Activated CD8-positive, alpha-beta memory T cell treated with anti-CD3 and anti-CD28 coated beads, Interleukin-2, amount 10 ng/mL, durations not matched to agents 7 days and 5 days (primary cell): ENCODE data around the gene STAM. TPM values are rescaled to one million over a fixed set of nuclear protein-coding genes. Genes with fewer than 3 reads are reported as not detected.

Experiments
- ATAC-seq: fragments of 150-1000 bp; cut with Tn5 transposase; one replicate; pipeline ENCODE4 v1.10.0; 2021; ENCODE audit warnings: moderate library complexity
- CTCF ChIA-PET: fragments of 350-600 bp; sonication (Branson Sonifier 250); formaldehyde crosslinking; loops from one replicate; lab custom pipeline; 2021; ENCODE audit warnings: antibody characterized with exemption; lab: Charles Lee
- DNase-seq: peaks from one replicate; pipeline ENCODE4 v3.0.0-alpha.2; 2020
- H3K27ac Mint-ChIP-seq: one replicate; pipeline ENCODE4 v1.8.0; 2021; ENCODE audit warnings: mild to moderate bottlenecking, mixed read lengths
- H3K27me3 Mint-ChIP-seq: one replicate; pipeline ENCODE4 v1.8.0; 2021; ENCODE audit warnings: mixed read lengths
- H3K36me3 Mint-ChIP-seq: one replicate; pipeline ENCODE4 v1.8.0; 2021; ENCODE audit warnings: mild to moderate bottlenecking, mixed read lengths
- H3K4me1 Mint-ChIP-seq: one replicate; pipeline ENCODE4 v1.8.0; 2021; ENCODE audit warnings: mixed read lengths
- H3K4me3 Mint-ChIP-seq: one replicate; pipeline ENCODE4 v1.8.0; 2021; ENCODE audit warnings: mild to moderate bottlenecking, moderate library complexity, mixed read lengths
- H3K9me3 Mint-ChIP-seq: one replicate; pipeline ENCODE4 v1.8.0; 2022; ENCODE audit warnings: low read depth, mixed read lengths
- total RNA-seq, 2 experiments: library from RNA; stranded (reverse); gene quantifications; one replicate each; pipeline ENCODE4 v1.2.3, GENCODE V29; 2021

STAM gene
- total RNA-seq, 2 experiments from 2014 or later: 27.4 to 47.2 TPM

DNA sequence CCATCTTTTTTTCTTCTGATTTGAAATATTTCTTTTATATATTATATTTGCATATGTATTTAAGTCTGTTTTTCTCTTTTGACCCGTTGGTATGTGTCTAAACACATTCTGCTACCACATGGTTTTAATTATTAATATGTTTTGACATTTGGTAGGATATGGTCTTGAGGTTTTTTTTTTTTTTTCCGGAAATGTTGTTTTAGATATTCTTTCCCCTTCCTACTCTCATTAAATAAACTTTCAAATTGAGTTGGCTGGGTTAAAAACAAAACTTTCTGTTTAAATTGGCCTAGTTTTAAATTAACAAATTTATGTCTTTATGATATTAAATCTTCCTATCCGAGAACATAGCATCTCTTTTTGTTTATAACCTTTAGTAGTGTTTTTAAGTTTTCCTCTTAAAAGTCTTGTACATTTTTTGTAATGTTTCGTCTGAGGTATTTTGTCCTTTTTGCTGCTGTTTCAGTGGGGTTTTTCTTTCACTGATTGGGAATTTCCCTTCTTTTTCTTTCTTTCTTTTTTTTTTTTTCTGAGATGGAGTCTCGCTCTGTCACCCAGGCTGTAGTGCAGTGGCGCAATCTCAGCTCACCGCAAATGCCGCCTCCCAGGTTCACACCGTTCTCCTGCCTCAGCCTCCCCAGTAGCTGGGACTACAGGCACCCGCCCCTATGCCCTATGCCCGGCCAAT lies 25.4 kb downstream of the STAM start:
- Mint-ChIP-seq H3K4me1 (peaks cover 55% of the 10 kb centered on the region), H3K27ac (peak overlapping the region; percentile 75), H3K9me3 (no peaks in the 10 kb centered on the region), H3K36me3 (peaks cover 29% of the 10 kb centered on the region), H3K4me3 (peak overlapping the region; percentile 68), H3K27me3 (no peaks in the 10 kb centered on the region)
- ATAC-seq: peak; percentile 50
- peak; percentile 54 for DNase-seq
- CTCF ChIA-PET: interaction anchor here (1.7 kb wide), 1 partner anchor 21 kb away, joined by 5 read pairs; no protein-coding TSS in a partner anchor

DNA sequence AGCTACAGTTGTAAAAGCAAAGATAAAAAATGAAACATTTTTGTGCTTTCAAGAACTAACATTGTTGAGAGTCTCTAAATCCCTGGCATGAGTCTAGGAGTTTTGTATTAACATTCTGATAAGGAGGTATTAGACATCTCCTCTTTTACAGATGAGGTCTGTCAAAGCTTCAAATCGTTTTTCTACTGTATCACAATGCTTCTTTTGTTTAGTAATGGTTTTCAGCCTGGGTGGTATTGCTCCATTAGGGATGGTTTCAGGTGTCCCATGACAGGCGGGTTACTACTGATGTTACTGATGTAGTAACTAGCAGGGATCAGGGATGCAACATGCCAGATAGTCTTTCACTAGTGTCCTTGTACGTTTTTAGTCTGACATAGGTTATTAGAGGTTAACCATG lies 27.4 kb downstream of the STAM start:
- CTCF ChIA-PET: interaction anchor here (0.7 to 1.7 kb wide), 3 partner anchors 19 to 54 kb away, joined by 3 to 5 read pairs (median 3); partner anchors contain the start of gene HACD1
- no peak for DNase-seq
- no peaks in the 10 kb centered on the region for H3K9me3 Mint-ChIP-seq
- ATAC-seq: no peak
- no peak overlapping the region for H3K27ac Mint-ChIP-seq
- H3K4me3 Mint-ChIP-seq: no peak overlapping the region
- no peaks in the 10 kb centered on the region for H3K27me3 Mint-ChIP-seq
- H3K36me3 Mint-ChIP-seq: peaks cover 26% of the 10 kb centered on the region
- H3K4me1 Mint-ChIP-seq: peaks cover 52% of the 10 kb centered on the region

DNA sequence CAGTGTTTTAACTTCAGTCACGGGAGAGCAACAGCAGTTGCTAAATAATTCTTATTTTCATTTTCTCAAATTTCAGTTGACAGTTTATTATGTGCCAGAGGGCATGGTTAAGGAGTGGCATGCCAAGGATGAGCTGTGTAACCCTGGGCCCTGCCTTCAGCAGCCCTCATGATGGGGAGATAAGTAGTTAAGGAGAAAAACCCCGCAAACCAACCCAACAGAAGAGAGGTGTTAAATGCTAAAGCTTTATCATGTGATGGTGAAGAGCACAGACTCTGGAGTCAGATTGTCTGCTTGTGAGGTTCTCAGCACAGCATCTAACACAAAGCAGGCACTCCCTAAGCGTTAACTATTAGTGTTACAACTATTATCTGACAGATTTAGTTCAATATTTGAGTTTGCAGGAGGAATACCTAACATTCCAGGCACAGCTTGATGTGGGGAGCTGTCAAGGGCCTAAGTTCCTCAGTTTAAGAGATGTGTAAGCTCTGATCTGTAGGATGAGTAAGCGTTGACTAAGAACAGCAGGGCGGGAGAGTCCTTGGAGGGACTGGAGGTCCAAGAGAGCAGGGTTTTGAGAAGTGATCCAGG lies 29.6 kb downstream of the STAM start:
- no peaks in the 10 kb centered on the region for H3K9me3 Mint-ChIP-seq
- H3K4me3 Mint-ChIP-seq: no peak overlapping the region
- CTCF ChIA-PET: no interaction called here
- peaks cover 25% of the 10 kb centered on the region for H3K36me3 Mint-ChIP-seq
- no peak for DNase-seq
- peaks cover 41% of the 10 kb centered on the region for H3K4me1 Mint-ChIP-seq
- H3K27me3 Mint-ChIP-seq: no peaks in the 10 kb centered on the region
- peak; percentile 62 for ATAC-seq
- H3K27ac Mint-ChIP-seq: peak overlapping the region; percentile 45

DNA sequence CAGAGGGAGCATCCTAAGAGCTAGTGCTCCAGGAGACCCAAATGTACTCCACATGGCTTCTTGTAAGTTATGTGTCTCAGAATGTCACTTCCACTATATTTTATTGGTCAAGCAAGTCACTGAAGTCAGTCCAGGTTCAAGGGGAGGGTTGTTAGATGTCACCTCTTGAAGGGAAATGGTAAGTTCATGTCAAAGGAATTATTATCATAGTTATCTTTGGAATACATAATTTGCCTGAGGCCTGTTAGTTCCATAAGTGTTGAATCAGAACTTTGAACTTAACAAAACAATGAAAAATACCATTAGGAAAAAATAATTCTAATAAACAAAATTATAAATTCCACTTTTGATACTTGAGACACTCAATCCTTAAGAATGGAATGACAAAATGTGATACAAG lies 30.6 kb downstream of the STAM start:
- H3K4me1 Mint-ChIP-seq: peaks cover 36% of the 10 kb centered on the region
- H3K36me3 Mint-ChIP-seq: peaks cover 30% of the 10 kb centered on the region
- no peak overlapping the region for H3K4me3 Mint-ChIP-seq
- H3K27me3 Mint-ChIP-seq: no peaks in the 10 kb centered on the region
- ATAC-seq: no peak
- CTCF ChIA-PET: no interaction called here
- DNase-seq: no peak
- H3K9me3 Mint-ChIP-seq: no peaks in the 10 kb centered on the region
- H3K27ac Mint-ChIP-seq: no peak overlapping the region

DNA sequence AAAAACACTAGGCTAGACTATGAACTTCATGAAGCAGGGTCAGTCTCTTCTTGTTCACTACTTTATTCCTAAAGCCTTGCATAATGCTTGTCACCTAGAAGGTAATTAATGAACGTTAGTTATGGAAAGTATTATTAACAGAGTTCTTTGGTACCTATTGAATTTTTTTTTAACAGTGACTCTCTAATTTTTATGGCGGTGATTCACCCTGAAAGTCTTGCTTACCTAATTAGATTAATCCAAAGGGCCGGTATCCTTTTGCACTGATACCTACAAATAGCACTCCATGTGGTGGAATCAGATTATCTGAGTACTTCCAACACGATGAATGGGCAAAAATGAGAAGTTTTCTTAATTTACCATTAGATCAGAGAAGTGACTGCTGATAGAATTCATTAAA lies 31.7 kb downstream of the STAM start:
- Mint-ChIP-seq H3K27me3 (no peaks in the 10 kb centered on the region), H3K27ac (no peak overlapping the region), H3K4me3 (no peak overlapping the region), H3K36me3 (peaks cover 40% of the 10 kb centered on the region), H3K9me3 (no peaks in the 10 kb centered on the region), H3K4me1 (peaks cover 33% of the 10 kb centered on the region)
- CTCF ChIA-PET: no interaction called here
- ATAC-seq (no peak), DNase-seq (no peak)

DNA sequence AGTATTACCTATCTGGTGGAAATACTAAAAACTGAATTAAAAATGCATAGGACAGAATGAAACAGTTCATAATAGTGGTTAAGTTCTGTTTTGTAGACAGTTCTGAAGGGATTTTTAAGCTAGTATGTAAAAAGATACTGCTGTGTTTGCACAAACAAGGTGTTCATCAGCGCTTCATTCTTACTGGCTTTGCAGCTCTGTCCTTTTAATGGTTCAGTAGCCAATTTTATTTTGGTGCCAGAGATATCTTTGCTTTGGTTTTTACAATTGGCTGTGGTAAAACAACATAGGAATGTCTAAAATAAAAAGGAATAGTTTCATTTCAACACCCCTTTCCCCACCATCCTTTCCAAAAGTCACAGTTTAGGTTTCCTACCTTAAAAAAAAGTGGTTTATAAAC lies 33.0 kb downstream of the STAM start:
- H3K4me1 Mint-ChIP-seq: peaks cover 33% of the 10 kb centered on the region
- ATAC-seq (no peak), DNase-seq (no peak)
- no peaks in the 10 kb centered on the region for H3K9me3 Mint-ChIP-seq
- CTCF ChIA-PET: interaction anchor here (0.8 kb wide), 1 partner anchor 54 kb away, joined by 3 read pairs; no protein-coding TSS in a partner anchor
- no peak overlapping the region for H3K4me3 Mint-ChIP-seq
- no peaks in the 10 kb centered on the region for H3K27me3 Mint-ChIP-seq
- H3K36me3 Mint-ChIP-seq: peaks cover 40% of the 10 kb centered on the region
- H3K27ac Mint-ChIP-seq: no peak overlapping the region

DNA sequence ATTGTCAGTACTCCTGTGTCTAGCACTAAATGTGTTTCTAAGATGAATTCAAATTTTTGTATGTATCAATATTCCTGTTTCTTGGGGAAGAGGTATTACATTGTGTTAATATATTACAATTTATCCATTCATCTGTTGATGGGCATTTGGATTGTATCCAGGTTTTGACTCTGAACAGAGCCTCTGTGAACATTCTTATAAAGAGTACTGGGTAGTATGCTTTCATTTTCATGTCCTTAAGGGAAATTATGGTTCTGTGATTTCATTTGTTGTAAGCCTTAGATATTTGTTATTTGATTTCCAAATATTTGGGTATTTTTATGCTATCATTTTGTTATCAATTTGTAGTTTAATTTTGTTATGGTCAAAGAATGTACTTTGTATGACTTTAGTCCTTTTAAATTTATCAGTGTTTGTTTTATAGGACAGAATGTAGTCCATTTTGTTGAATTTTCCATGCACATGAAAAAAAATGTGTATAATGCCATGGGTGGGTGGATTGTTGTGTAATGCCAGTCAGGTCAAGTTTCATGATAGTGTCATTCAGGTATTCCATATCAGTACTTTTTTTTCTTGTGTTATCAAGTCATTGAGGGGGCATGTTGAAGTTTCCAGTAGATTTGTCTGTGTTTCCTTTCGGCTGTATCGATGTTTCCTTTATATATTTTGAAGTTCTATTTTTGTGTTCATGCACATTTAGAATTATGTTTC lies 38.4 kb downstream of the STAM start:
- CTCF ChIA-PET: no interaction called here
- Mint-ChIP-seq H3K4me3 (no peak overlapping the region), H3K9me3 (no peaks in the 10 kb centered on the region), H3K27ac (no peak overlapping the region), H3K36me3 (peaks cover 38% of the 10 kb centered on the region), H3K4me1 (peaks cover 41% of the 10 kb centered on the region), H3K27me3 (no peaks in the 10 kb centered on the region)
- DNase-seq (no peak), ATAC-seq (no peak)

DNA sequence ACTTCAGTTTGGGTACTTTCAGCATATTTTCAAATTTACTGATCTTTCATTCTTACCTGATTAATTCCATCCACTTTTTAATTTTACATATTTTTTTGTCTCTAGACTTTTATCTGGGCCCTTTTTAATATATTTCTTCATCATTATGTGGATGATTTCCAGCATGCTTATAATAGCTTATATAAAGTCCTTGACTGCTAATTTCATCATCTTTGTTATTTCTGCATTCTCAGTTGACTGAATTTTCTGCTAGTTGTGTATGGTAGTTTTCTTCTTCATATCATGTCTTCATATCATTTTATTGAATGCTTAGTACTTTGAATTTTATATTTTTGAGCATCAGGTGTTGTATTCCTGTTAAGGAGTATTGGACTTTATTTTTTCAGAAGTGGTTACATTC lies 39.6 kb downstream of the STAM start:
- H3K9me3 Mint-ChIP-seq: no peaks in the 10 kb centered on the region
- DNase-seq (no peak), ATAC-seq (no peak)
- peaks cover 38% of the 10 kb centered on the region for H3K36me3 Mint-ChIP-seq
- CTCF ChIA-PET: no interaction called here
- H3K4me1 Mint-ChIP-seq: peaks cover 39% of the 10 kb centered on the region
- H3K27ac Mint-ChIP-seq: no peak overlapping the region
- no peaks in the 10 kb centered on the region for H3K27me3 Mint-ChIP-seq
- no peak overlapping the region for H3K4me3 Mint-ChIP-seq

DNA sequence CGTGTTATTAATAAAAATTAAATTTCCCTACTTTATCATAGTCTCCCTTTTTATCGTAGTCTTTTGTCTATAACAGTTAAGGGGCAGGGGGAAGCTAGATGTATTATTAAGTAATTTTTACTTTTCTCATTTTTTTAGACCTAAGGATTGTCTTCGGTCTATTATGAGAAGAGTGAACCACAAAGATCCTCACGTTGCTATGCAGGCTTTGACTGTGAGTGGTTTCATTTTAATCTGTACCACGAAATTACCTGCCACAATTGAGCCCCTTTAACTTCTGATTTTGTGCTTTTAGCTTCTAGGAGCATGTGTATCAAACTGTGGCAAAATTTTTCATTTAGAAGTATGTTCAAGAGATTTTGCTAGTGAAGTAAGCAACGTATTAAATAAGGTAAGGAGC lies 40.6 kb downstream of the STAM start:
- Mint-ChIP-seq H3K4me1 (peaks cover 35% of the 10 kb centered on the region), H3K4me3 (peak overlapping the region; percentile 48), H3K36me3 (peaks cover 35% of the 10 kb centered on the region), H3K9me3 (no peaks in the 10 kb centered on the region), H3K27ac (peak overlapping the region; percentile 64), H3K27me3 (no peaks in the 10 kb centered on the region)
- peak; percentile 60 for ATAC-seq
- CTCF ChIA-PET: interaction anchor here (1.0 kb wide), 1 partner anchor 40 kb away, joined by 3 read pairs; the partner anchor contains the start of gene STAM
- DNase-seq: no peak

DNA sequence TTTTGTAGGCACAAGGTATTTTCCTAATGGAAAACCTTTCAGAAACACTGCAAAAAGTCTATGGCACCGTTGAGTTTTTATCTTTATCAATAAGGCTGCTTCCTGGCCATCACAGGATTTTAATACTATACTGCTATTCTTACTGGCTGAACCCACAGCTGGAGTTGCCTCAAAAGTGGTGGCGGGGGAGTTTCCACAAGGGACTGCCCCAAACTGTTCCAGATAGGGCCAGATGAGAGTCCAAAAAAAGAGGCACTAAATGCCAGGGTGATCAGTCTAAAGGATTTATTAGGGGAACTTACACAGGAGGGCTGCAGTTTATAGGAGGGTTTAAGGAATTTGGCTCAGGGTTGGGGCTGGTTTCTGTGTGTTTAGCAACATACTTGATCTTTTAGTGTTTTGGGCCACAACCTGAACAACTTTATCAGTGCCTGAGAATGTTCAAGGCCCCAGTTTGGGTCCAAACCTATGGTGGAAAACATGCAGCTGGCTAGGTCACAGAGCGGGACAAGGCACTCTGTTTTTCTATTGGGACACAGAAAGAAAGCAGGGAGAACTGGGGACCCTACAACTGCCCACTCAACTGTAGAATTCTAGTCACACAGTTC lies 41.4 kb downstream of the STAM start:
- DNase-seq (peak; percentile 54), ATAC-seq (peak; percentile 47)
- H3K27ac Mint-ChIP-seq: peak overlapping the region; percentile 52
- H3K4me3 Mint-ChIP-seq: no peak overlapping the region
- CTCF ChIA-PET: interaction anchor here (1.0 kb wide), 1 partner anchor 41 kb away, joined by 3 read pairs; the partner anchor contains the start of gene STAM
- peaks cover 28% of the 10 kb centered on the region for H3K4me1 Mint-ChIP-seq
- H3K36me3 Mint-ChIP-seq: peaks cover 29% of the 10 kb centered on the region
- no peaks in the 10 kb centered on the region for H3K27me3 Mint-ChIP-seq
- H3K9me3 Mint-ChIP-seq: no peaks in the 10 kb centered on the region

DNA sequence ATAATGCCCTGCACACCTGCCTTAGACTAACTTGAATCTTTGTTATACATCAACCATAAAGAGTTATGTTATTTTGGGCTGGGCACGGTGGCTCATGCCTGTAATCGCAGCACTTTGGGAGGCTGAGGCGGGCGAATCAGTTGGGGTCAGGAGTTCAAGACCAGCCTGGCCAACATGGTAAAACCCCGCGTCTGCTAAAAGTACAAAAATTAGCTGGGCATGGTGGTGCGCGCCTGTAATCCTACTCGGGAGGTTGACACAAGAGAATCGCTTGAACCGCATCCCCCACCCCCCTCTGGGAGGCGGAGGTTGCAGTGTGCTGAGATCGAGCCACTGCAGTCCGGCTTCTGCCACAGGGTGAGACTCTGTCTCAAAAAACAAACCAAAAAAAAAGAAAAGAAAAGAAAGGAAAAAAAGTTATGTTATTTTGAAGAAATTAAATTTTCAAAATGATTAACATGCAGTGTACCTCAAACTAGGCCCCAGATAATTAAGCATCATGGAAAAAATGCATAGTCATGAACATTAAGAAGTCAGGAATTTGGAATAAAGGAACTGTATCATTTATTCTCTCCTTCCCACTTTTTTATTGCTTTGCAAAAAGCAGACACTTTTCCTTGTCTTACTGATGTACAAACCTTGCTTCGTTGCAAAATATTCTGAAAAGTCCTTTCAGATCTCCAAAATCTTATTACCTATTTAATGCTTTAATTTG lies 43.3 kb downstream of the STAM start:
- Mint-ChIP-seq H3K27ac (no peak overlapping the region), H3K4me3 (no peak overlapping the region), H3K9me3 (no peaks in the 10 kb centered on the region), H3K27me3 (no peaks in the 10 kb centered on the region), H3K4me1 (peaks cover 23% of the 10 kb centered on the region), H3K36me3 (peaks cover 23% of the 10 kb centered on the region)
- CTCF ChIA-PET: interaction anchor here (0.5 kb wide), 1 partner anchor 21 kb away, joined by 3 read pairs; no protein-coding TSS in a partner anchor
- ATAC-seq (no peak), DNase-seq (no peak)

DNA sequence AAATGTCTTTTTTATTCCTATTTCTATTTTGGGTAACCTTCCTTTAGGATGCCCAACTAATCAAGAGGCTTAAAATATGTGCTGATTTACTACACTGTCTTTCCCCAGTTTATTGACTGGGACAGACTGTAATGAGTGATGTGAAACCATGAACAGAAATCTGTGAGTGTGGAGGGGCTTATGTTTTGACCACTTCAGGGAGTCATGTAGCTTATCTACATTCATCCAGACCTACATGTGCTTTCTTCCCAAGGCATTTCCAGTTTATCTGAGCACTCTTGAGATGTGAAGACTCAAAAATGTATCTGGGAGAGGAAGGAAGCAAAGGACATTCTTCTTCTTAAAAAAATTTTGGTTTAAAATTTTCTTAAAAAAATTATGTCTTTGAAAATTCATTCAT lies 45.2 kb downstream of the STAM start:
- Mint-ChIP-seq H3K36me3 (peaks cover 28% of the 10 kb centered on the region), H3K27me3 (no peaks in the 10 kb centered on the region), H3K4me1 (peaks cover 9% of the 10 kb centered on the region), H3K9me3 (no peaks in the 10 kb centered on the region), H3K4me3 (no peak overlapping the region), H3K27ac (no peak overlapping the region)
- ATAC-seq (no peak), DNase-seq (no peak)
- CTCF ChIA-PET: interaction anchor here (1.8 kb wide), 1 partner anchor 19 kb away, joined by 5 read pairs; no protein-coding TSS in a partner anchor

DNA sequence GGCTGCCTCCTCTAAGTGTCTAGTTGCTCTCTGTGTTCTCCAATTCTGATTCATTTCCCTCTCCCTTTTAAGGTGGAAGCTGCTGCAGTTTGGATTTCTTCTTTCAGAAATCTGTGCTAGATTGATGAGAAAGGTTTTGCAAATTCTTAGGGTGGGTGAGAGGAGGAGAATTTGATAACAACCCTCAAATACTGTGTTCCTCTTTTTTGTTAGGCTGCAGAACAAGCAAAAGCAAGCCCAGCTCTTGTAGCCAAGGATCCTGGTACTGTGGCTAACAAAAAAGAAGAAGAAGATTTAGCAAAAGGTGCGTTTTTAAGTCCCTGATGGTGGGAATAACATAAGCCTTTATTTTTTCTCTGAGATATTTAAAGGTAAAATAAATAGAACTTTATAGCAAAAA lies 49.1 kb downstream of the STAM start:
- H3K9me3 Mint-ChIP-seq: no peaks in the 10 kb centered on the region
- H3K4me1 Mint-ChIP-seq: no peaks in the 10 kb centered on the region
- H3K4me3 Mint-ChIP-seq: no peak overlapping the region
- DNase-seq: no peak
- no peak for ATAC-seq
- no peaks in the 10 kb centered on the region for H3K27me3 Mint-ChIP-seq
- CTCF ChIA-PET: no interaction called here
- H3K27ac Mint-ChIP-seq: peak overlapping the region; percentile 13
- peaks cover 35% of the 10 kb centered on the region for H3K36me3 Mint-ChIP-seq
